Testis (tissue), 2 donors: ENCODE data around the gene THBD.

ENCODE experiments used
- POLR2A ChIP-seq: fragments of 450-650 bp; IDR thresholded peaks from one replicate; pipeline ENCODE4 v1.6.1; 2017; ENCODE audit warnings: antibody characterized with exemption, mild to moderate bottlenecking, moderate library complexity
- TF ChIP-seq, protein P1 (sequence below), 3 experiments: fragments of 450-650 bp in 2 of 3; fragments of 200-600 bp in 1 of 3; sonication (generic) in 1 of 3; IDR thresholded peaks; one replicate each; pipeline ENCODE4 v1.5.1; 2016 to 2019; ENCODE audit warnings: antibody characterized with exemption in 3 of 3, mild to moderate bottlenecking in 2 of 3, moderate library complexity in 1 of 3

DNA sequence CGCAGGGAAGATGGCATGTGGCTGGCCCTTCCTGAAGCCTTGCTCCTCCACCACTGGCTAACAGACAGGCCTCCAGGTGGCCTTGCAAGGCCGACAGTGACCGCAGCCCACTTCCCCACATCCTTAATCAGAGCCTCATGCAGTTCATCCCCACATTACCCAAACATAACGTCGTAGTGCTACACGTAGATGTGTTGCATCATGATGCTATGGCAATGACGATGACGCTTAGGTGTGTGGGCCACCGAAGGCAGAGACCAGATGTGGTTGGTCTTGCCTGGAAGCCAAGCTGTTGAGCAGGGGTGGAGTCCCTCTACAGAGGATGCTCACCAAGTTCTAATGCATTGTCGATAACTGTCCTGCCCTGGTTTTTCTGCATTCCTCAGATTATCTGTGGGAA is 31.0 kb upstream of the THBD start:
- TF ChIP-seq, protein P1, sequence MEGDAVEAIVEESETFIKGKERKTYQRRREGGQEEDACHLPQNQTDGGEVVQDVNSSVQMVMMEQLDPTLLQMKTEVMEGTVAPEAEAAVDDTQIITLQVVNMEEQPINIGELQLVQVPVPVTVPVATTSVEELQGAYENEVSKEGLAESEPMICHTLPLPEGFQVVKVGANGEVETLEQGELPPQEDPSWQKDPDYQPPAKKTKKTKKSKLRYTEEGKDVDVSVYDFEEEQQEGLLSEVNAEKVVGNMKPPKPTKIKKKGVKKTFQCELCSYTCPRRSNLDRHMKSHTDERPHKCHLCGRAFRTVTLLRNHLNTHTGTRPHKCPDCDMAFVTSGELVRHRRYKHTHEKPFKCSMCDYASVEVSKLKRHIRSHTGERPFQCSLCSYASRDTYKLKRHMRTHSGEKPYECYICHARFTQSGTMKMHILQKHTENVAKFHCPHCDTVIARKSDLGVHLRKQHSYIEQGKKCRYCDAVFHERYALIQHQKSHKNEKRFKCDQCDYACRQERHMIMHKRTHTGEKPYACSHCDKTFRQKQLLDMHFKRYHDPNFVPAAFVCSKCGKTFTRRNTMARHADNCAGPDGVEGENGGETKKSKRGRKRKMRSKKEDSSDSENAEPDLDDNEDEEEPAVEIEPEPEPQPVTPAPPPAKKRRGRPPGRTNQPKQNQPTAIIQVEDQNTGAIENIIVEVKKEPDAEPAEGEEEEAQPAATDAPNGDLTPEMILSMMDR (IDR thresholded peaks at IDR 0.05), result no peak
- TF ChIP-seq POLR2A, result no peak
